HepG2 (cell line): ENCODE measurements around the gene SVOP. TPM values are rescaled to one million over a fixed set of nuclear protein-coding genes. Genes with fewer than 3 reads are reported as not detected.
A peak's percentile ranks its signal among the peaks of the same experiment; 100 is the strongest.

Source experiments
- GFI1 ChIP-seq: sonication (generic); formaldehyde crosslinking; IDR thresholded peaks from 2 replicates; pipeline ENCODE4 v1.5.0; 2020; ENCODE audit warnings: missing genetic modification reagents, mild to moderate bottlenecking, borderline replicate concordance
- KMT2A ChIP-seq: sonication (generic); formaldehyde crosslinking; IDR thresholded peaks from 2 replicates; pipeline ENCODE4 v1.4.0; 2020; ENCODE audit warnings: missing genetic modification reagents
- RXRB ChIP-seq: IDR thresholded peaks from 2 replicates; pipeline ENCODE4 v1.6.1; 2016; ENCODE audit warnings: borderline replicate concordance, missing genetic modification reagents, missing compliant biosample characterization
- STAT5B ChIP-seq: sonication (generic); formaldehyde crosslinking; IDR thresholded peaks from 2 replicates; pipeline ENCODE4 v1.4.0; 2020; ENCODE audit warnings: missing genetic modification reagents
- ZNF350 ChIP-seq: sonication (generic); formaldehyde crosslinking; IDR thresholded peaks from 2 replicates; pipeline ENCODE4 v1.4.0; 2020; ENCODE audit warnings: mild to moderate bottlenecking, low read depth, missing genetic modification reagents, borderline replicate concordance
- ZNF572 ChIP-seq: sonication (generic); formaldehyde crosslinking; IDR thresholded peaks from 2 replicates; pipeline ENCODE4 v1.5.1; 2020; ENCODE audit warnings: mild to moderate bottlenecking, missing genetic modification reagents
- polyA plus RNA-seq, 8 experiments: library from polyadenylated mRNA; depleted of rRNA in 3 of 8; stranded (reverse) in 7 of 8; unstranded in 1 of 8; fragments of >200 nt; fragmentation: Illumina TruSeq in 4 of 8; extraction: Trizol in 4 of 8; gene quantifications; 2 replicates each; pipeline versions ENCODE4 v1.2.1 to v1.2.3, GENCODE V29; 2011 to 2016; ENCODE audit warnings: low read depth in 4 of 8, missing spikeins in 1 of 8, mixed read lengths in 1 of 8; ENCODE audit not compliant: insufficient read depth in 1 of 8
- total RNA-seq, 5 experiments: library from RNA; depleted of rRNA; stranded (reverse); fragments of >200 nt; fragmentation: Illumina TruSeq; extraction: Trizol; gene quantifications; 2 replicates each; pipeline ENCODE4 v1.2.3, GENCODE V29; 2016; ENCODE audit warnings: low read depth in 1 of 5
- TF ChIP-seq, protein P1 (sequence below): IDR thresholded peaks from 2 replicates; pipeline ENCODE4 v1.6.1; 2016; ENCODE audit warnings: missing compliant biosample characterization, missing genetic modification reagents, borderline replicate concordance
- TF ChIP-seq, protein P2 (sequence below): sonication (generic); formaldehyde crosslinking; IDR thresholded peaks from 2 replicates; pipeline ENCODE4 v1.4.0; 2020; ENCODE audit warnings: mild to moderate bottlenecking, missing genetic modification reagents
- TF ChIP-seq, protein P3 (sequence below): sonication (generic); formaldehyde crosslinking; IDR thresholded peaks from 2 replicates; pipeline ENCODE4 v1.4.0; 2020; ENCODE audit warnings: missing genetic modification reagents, borderline replicate concordance

The SVOP gene
- total and polyA plus RNA-seq, 2 of the 13 experiments (the other 11 are each of a cell fraction or from before 2014, with no cell fraction given): not detected

- TF ChIP-seq, protein P1, sequence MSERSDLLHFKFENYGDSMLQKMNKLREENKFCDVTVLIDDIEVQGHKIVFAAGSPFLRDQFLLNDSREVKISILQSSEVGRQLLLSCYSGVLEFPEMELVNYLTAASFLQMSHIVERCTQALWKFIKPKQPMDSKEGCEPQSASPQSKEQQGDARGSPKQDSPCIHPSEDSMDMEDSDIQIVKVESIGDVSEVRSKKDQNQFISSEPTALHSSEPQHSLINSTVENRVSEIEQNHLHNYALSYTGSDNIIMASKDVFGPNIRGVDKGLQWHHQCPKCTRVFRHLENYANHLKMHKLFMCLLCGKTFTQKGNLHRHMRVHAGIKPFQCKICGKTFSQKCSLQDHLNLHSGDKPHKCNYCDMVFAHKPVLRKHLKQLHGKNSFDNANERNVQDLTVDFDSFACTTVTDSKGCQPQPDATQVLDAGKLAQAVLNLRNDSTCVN: no peak
- TF ChIP-seq, protein P2, sequence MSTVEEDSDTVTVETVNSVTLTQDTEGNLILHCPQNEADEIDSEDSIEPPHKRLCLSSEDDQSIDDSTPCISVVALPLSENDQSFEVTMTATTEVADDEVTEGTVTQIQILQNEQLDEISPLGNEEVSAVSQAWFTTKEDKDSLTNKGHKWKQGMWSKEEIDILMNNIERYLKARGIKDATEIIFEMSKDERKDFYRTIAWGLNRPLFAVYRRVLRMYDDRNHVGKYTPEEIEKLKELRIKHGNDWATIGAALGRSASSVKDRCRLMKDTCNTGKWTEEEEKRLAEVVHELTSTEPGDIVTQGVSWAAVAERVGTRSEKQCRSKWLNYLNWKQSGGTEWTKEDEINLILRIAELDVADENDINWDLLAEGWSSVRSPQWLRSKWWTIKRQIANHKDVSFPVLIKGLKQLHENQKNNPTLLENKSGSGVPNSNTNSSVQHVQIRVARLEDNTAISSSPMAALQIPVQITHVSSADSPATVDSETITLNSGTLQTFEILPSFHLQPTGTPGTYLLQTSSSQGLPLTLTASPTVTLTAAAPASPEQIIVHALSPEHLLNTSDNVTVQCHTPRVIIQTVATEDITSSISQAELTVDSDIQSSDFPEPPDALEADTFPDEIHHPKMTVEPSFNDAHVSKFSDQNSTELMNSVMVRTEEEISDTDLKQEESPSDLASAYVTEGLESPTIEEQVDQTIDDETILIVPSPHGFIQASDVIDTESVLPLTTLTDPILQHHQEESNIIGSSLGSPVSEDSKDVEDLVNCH (CRISPR knock-in tag): no peak
- TF ChIP-seq RXRB (CRISPR knock-in tag): peak; percentile 46
- TF ChIP-seq STAT5B: no peak
- peak; percentile 20; the same call in 1 of the 2 replicates for TF ChIP-seq KMT2A (CRISPR knock-in tag)
- TF ChIP-seq, protein P3, sequence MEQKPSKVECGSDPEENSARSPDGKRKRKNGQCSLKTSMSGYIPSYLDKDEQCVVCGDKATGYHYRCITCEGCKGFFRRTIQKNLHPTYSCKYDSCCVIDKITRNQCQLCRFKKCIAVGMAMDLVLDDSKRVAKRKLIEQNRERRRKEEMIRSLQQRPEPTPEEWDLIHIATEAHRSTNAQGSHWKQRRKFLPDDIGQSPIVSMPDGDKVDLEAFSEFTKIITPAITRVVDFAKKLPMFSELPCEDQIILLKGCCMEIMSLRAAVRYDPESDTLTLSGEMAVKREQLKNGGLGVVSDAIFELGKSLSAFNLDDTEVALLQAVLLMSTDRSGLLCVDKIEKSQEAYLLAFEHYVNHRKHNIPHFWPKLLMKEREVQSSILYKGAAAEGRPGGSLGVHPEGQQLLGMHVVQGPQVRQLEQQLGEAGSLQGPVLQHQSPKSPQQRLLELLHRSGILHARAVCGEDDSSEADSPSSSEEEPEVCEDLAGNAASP (CRISPR knock-in tag): peak; percentile 85; the same call in 1 of the 2 replicates
- no peak for TF ChIP-seq ZNF572 (CRISPR knock-in tag)
- no peak for TF ChIP-seq ZNF350 (CRISPR knock-in tag)
- TF ChIP-seq GFI1 (CRISPR knock-in tag): no peak
These were observed 32.7 kb upstream of the SVOP start (continued) for GRCh38 chr12:109053382-109054123.
